Muscle of arm (tissue), 12 donors: ENCODE results near the gene PTGS1. TPM values are rescaled to one million over a fixed set of nuclear protein-coding genes. Genes with fewer than 3 reads are reported as not detected.
A peak's percentile ranks its signal among the peaks of the same experiment; 100 is the strongest.

Source experiments
- DNase-seq: peaks from one replicate; pipeline ENCODE4 v3.0.0-alpha.2; 2013
- polyA plus RNA-seq, 12 donors: library from polyadenylated mRNA; unstranded; fragments of 120-200 nt; gene quantifications; one replicate each; pipeline ENCODE4 v1.2.1, GENCODE V29; 2013; ENCODE audit not compliant: insufficient read length in 12 of 12

PTGS1 gene
- polyA plus RNA-seq, 12 donors, result 3.3 to 11.2 (median 4.2) TPM; not detected in 1

DNA sequence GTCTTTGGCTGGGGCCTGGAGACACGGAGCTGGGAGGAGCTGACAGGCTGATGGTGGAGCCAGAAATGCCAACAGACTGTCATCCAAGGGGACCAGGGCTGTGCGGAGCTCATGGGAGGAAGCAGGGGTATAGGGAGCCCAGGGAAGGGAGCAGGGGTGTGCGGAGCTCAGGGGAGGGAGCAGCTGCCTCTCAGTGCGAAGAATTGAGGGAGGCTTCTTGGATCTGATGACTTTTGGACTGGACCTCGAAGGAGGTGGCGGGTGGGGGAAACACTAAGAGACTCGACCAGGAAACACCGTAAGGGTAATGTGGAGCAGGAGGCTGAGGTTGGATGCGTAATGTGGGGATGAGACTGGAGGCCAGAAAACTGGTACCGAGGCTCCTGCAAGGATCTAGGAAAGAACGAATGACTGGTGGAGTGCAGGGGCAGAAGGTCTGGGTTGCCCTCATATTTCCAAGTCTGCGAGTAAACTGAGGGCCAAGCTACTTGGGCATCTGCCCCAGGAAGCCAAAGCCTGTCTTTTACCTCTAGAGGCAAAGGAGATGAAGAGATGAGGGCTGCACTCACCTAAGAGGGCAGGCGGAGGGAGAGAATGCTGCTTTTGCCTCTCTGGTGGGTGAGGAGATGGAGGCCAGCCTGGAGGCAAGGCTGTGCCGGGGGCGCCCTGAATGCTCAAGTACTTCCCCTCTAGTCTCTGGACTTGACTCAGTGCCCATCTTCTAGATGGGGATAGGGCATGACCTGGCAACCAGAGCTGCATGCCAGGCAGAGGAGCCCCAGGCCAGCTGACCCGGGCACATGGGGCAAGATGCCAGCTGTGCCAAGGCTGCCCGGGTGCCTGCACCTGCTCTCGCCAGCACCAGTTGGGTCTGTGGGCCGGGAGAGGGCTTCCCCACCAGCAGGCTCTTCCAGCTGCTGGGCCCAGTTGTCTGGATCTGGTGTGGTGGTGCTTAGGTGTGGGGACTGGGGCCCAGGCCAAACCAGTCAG, 2.3 kb downstream of the PTGS1 start:
- no peak for DNase-seq

DNA sequence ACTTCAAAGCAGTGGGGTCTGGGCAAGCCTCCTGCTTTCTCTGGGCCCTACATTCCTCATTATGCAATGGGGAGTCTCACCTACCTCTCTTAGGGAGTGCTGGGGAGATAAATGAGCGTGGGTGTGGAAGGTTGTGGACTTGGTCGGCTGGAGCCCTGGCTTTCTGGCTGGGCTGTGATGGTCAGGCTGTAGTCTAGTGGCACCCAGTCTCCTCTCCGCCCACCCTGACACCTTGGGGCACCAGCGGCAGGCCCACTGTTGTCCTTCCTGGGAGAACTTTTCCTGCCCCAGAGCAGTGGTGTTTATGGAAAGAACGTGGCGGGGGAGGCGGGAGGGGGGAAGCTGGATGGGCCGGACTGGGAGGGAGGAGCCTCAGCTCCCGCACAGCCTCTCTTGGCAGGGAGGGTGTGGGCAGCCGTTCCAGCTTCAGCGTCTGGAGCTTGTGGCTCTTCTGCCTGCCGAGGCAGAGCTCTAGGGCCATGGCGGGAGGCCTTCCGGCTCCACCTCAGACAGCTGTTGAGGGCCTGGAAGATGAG, 4.1 kb downstream of the PTGS1 start:
- peak; percentile 75 for DNase-seq

DNA sequence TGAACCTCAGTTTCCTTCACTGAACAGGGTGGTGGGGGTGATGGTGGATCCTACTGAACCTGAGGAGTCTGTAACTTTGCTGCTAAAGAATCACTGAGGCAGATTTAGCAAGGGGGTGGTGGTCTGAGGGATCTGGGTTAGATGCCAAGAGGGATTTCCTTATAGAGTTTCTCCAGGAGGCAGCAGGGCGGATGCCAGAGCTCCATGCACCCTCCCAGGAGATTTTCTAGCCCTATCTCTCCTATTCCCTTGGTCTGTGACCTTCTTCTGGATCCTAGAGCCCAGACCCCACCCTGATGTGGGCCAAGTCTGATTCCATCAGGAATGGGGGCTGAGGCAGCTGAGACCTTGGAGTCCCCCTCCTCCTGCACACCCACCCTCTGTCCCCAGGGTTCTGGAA, 6.0 kb downstream of the PTGS1 start:
- DNase-seq, result no peak

GRCh38 chr9:122377241-122378164, 6.7 kb downstream of the PTGS1 start:
- no peak for DNase-seq

DNA sequence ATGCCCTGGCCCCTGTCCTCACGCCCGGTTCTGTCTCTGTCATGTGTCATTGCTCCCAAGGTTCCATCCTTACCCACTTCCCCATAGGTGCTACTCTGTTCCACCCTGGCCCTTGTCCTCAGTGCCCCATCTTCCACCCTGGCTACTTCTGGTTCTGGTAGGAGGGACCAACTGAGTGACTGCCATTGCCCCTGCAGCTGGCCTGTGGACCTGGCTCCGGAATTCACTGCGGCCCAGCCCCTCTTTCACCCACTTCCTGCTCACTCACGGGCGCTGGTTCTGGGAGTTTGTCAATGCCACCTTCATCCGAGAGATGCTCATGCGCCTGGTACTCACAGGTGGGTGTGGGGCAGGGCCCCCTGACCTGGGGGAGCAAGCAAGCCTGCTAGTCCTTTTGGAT, 7.4 kb downstream of the PTGS1 start:
- no peak for DNase-seq

GRCh38 chr9:122379340-122379739, 8.5 kb downstream of the PTGS1 start:
- DNase-seq, result no peak

DNA sequence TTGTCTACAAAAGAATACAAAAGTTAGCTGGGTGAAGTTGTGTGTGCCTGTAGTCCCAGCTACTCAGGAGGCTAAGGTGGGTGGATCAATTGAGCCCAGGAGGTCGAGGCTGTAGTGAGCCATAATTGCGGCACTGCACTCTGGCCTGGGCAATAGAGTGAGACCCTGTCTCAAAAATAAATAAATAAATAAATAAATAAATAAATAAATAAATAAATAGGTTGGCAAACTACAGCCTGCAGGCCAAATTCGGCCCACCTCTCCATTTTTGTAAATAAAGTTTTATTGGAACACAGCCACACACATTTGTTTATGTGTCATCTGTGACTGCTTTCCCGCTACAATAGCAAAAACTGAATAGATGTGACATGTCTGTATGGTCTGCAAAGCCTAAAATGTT, 9.5 kb downstream of the PTGS1 start:
- DNase-seq, result no peak

GRCh38 chr9:122381206-122381950, 10.6 kb downstream of the PTGS1 start:
- DNase-seq, result no peak

DNA sequence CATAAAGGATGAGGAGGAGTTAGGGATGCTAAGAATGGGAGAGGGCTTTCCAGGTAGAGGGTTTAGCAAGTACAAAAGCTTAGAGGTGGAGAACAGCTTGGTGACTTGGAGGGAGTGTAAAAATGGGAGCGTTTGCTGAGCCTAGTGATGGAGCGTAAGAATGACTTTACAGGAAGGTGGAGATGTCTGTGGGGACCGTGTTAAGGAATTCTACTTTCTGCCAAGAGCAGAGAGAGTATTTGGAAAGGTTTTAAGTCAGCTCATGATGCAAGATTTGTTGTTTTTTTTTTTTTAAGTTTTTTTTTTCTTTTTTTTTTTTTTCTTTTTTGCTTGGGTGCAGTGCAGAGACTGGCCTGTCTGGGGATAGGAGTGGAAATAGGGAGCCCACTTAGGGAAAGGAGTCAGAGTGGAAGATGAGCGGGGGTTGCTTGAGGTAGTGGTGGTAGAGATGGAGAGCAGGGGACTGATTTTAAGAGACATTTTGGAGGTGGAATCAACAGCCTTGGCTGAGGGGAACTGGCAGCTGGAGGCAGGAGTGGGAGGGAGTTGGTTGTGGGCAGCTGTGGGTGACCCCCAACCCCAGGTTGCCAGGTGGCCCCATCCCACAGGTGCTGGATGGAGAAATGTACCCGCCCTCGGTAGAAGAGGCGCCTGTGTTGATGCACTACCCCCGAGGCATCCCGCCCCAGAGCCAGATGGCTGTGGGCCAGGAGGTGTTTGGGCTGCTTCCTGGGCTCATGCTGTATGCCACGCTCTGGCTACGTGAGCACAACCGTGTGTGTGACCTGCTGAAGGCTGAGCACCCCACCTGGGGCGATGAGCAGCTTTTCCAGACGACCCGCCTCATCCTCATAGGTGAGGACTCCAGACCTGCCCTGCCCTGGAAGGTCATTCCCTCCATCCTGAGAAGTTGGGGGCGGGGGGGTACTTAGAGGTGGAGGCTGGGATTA, 12.4 kb downstream of the PTGS1 start:
- DNase-seq, result peak; percentile 56

GRCh38 chr9:122383992-122384461, 13.2 kb downstream of the PTGS1 start:
- no peak for DNase-seq

- DNase-seq, result no peak
These were observed 15.6 kb downstream of the PTGS1 start for GRCh38 chr9:122386311-122386872.

DNA sequence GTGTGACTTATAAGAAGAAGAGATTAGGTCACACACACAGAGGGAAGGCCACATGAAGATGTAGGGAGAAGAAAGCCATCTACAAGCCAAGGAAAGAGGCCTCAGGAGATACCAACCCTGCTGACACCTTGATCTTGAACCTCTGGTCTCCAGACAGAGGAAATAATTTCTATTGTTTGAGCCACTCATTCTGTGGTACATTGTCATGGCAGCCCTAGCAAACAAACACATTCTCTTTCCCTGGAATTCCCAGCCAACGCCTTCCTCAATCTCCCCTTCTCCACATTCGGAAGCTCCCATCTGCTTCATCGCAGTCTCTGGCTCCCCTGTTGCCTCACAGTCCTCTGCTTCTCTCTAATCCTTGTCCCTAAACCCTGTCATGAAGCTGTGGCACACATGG, 16.7 kb downstream of the PTGS1 start:
- no peak for DNase-seq

GRCh38 chr9:122389195-122389594, 18.4 kb downstream of the PTGS1 start:
- no peak for DNase-seq

GRCh38 chr9:122389799-122390481, 19.1 kb downstream of the PTGS1 start:
- DNase-seq, result no peak

GRCh38 chr9:122392284-122392683, 21.5 kb downstream of the PTGS1 start:
- DNase-seq, result no peak

GRCh38 chr9:122392714-122393113, 21.9 kb downstream of the PTGS1 start:
- DNase-seq, result no peak

GRCh38 chr9:122393284-122393983, 22.6 kb downstream of the PTGS1 start:
- no peak for DNase-seq
